NCI-H2171 (cell line): ENCODE data around the gene HOXC5.
"Not testable (repeated sequence)": the region's sequence is repeated elsewhere in the genome, so short reads cannot be mapped to it uniquely, and the experiment has no call there.

ENCODE experiments used
- DNase-seq: peaks from one replicate; lab custom pipeline; 2025; lab: John Stamatoyannopoulos, UW

HOXC5 gene

DNA sequence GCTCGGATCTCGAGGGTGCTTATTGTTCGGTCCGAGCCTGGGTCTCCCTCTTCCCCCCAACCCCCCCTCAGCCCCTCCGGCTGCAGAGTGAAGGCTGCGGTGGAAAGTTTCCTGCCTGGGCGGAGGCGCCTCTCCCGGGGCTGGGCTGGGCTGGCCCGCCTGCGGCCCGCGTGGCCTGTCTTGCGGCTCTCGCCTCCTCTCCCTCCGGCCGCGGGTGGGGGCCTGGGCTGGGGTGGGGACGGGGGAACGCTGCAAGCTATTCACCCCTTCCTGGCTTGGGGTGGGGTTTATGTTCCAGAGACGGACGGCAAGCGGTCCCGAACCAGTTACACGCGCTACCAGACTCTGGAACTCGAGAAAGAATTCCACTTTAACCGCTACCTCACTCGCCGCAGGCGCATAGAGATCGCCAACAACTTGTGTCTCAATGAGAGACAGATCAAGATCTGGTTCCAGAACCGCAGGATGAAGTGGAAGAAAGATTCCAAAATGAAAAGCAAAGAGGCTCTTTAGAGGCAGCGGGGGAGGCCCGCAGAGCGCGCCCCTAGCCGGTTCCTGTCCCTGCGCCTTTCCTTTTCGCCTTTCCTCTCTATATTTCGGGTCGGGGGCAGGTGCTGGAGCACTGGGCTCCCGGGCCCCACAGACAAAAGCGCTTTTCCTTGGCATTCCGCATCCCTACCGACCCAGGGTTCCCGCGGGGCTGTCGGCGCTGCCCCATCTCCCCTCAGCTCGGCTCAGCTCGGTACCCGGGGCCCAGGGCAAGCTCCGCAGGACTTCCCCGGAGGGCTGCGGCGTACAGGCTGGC, 1.3 kb downstream of the HOXC5 start:
- no peak for DNase-seq

DNA sequence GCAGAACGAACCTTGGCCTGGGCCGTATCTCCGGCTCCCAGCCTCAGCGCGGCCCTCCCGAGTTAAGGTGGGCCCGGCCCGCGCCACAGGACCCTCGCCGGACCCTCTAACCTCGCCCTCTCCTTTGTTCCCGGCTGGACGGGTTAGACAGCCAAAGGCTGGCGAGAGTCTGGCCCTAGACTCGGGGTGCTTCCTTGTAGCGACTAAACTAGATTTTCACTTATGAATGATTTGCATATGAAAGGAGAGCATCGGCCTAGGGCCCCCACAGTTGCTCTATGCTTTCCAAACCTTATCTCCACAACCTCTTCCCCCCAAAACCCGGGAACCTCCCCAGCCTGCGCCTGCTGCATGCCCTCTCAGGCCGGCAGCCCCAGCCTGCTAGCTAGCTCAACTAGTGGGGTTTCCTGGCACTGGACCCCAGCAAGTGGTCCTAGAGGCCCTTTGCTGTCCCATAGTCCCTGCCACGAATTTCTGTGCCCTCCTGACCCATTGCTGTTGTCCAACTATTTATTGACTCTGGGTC, 2.0 kb downstream of the HOXC5 start:
- DNase-seq, result no peak

DNA sequence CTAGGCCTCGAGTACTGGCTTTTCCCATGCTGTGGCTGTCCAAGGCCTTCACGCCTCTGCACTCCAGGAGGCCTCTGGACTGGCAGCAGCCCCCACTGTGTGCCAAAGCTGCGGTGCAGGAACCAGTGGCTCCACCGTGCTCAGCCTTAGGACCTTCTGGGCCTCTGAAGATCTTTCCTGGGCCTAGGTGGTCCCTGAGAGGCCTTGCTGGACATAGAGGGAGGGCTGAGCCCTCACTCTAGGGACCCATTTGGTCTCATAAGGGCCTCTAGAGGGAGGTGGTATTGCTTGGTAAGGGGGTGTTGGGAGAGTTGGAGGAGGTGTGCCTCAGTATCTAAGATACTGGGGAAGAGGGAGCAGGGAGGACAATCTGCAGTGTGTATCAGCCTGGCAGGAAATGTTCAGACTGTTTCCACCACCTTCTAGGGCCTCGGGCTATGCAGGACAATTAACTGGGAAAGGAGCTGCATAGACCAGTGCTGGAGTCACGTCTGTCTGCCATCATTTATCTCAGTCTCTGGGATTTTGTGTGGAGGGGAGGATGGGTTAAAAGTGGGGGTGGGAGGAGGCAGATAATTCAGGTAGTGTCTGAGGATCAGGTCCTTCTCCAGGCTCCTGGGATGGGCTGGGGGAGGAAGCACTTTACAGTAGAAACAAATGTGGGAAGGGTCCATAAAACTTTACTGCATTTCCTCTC, 2.9 kb downstream of the HOXC5 start:
- no peak for DNase-seq

DNA sequence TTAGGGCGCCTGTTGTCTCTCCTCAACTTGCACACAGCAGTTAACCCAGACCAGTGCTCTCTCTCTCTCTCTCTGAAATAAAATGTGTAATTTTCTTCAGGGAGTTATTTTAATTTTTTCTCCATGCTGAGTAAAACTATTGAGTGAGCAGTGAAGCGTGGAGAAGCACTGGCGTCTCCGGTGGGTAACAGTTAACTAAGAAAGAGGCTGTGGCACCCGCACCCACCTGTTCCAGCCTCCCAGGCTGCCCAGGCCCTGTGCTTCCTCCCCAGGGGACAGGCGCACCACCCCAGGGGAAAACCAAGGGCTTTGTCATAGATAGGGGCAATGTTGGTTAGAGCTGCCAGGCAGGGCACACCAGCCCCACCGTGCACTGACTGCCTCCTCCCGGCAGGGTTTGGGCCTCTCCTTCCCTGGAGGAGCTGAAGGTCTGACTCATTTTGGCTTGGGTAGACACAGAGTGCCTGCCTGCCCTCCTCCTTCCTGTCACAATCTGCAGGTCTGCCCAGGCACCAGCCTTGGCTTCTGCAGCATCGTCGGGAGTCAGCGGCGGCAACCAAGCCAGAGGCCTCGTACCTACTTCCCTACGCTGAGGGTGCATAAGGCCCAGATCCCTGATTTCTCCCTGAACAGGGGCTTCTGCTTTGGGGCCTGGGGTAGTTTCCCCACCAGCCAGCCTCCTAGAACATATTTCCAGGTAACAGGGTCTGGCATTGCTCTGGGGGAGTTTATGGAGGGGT, 3.9 kb downstream of the HOXC5 start:
- no peak for DNase-seq

DNA sequence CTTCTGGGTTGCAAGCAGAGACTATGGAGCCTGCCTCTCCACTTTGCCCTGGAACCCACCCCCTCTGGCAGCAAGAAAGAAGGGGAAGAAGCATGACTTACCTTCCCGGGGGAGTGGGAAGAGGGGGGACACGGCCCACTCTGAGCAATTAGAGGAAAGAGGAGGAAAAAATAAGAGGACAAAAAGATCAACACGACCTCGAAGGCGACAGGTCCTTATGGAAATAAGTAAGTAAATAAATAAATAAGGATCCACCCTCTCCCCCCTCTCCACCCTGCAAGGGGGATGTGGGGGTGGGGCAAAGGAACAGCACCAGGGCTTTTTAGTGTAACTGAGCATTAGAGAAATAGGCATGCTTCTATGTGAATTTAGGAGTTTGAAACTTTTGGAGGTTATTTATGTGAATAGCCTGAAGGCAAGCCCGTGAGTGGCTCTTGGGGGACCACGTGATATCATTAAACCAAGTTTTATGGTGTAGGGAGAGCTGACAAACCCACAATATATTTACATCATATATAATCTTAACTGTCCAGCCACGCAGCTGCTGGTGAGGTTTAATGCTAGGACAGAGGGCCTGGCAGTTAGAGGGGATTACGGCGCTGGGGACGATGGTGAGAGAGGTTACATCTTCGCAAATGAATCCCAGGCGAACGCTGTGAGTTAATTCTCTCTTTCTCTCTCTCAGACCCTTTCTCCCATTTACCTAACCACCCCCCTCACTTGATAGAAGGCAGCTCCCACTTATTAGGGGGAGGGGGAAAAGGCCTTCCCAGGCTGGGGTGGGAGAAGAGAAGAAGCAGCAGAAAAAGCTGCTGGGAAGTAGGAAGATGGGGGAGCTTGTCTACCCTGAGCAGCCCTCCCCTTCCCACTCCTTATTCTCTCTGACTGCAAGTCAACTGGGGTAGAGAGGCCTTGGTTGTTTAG, 4.8 kb downstream of the HOXC5 start:
- DNase-seq, result no peak

DNA sequence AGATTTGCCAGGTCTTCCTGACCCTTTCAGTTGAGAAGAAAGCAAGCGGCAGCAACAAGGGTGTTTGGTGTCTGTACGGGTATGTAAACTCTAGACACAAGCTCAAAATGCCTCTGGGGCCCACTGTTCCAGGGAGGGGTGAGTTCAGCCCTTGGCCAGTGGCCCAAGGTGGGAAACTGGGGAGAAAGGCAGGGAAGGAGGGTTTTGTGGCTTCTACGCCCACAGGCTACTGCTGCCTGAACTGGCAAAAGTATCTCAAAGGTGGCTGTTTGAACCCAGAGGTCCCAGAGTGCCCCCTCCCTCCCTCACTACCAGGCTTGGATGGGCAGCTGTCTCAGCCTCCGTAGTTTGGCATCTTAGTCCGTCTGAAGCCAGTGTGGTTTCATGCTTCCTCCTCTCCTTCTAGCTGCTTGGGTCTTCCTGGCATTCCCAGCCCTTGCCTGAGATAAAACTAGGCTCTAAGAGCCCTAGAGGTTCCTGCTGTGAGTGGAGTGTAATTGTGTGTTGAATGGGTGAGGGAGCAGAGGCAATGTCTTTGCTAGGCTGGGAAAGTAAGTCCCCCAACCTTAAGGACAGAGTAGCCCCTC, 5.5 kb downstream of the HOXC5 start:
- DNase-seq, result no peak

DNA sequence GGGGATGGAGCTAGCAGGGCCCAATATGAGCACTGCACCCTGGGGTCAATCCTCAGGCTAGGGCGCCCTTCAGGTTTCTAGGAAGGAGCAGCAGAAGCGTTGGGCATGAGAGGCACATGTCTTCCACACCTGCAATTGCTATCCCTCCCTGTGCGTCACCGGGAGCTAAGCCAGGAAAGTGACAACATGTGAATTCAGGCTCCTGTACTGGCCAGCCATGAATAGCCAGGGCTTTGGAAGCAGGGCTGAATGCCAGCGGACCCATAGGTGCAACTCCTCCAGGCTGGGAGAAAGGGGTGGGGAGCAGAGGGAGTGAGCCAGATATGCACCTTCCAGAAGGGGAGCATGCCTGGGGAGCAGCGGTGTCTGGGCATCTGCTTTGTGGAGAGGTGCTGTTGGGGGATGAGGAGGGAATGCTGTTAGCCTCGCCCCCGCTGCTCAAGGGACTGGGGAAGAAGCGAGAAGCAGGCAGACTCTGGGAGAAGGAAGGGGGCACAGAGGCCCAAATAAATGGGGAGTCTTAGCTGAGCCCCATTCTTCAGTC, 6.1 kb downstream of the HOXC5 start:
- no peak for DNase-seq

DNA sequence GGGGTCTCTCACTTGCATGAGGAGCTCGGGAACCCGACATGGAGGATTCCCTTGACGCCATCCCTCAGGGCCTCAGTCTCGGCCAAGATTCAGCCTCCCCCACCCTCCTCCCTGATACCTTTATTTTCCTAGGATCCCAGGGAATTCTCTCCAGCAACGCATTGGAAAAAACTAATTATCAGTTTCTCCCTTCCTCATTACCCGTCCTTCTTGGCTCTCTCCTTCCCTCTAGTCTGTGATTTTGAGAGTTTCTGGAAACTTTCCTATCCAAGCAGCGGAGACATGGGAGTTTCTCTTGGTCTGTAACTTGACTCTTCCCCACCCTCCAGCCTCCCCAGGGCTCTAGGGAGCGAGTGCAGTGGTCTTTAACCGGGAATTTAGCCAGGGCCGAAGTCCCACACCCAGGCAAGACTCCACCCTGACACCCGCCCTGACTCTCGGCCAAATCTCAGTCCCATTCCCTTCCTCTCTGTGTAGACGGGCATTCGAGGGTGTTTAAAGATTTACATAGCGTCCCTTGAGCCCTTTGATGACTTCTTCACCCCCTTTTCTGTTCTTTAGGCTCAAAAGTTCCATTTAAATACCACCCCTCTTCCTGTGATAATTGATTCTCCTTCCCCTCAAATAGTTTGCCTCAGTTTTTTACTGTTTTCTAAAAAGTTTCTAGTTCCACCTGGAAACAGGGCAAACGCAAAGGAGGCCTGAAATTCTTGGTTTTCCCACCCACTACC, 6.7 kb downstream of the HOXC5 start:
- DNase-seq, result no peak

DNA sequence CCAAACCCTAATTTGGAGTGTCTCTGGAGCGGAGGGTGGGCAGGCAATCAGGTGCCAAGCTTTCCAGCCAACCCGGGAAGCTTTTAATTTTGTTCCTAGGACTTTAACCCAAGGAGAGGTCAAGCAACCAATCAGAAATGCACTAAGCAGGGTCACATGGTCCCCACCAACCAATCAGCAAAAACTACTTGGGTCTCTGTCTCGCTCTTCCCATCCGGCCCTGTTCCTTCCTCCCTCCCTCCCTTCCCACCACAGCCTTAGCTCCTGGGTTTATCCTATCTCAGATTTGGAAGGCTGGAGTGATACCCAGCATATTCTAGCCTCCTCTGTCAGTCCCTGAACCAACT, 7.3 kb downstream of the HOXC5 start:
- no peak for DNase-seq

DNA sequence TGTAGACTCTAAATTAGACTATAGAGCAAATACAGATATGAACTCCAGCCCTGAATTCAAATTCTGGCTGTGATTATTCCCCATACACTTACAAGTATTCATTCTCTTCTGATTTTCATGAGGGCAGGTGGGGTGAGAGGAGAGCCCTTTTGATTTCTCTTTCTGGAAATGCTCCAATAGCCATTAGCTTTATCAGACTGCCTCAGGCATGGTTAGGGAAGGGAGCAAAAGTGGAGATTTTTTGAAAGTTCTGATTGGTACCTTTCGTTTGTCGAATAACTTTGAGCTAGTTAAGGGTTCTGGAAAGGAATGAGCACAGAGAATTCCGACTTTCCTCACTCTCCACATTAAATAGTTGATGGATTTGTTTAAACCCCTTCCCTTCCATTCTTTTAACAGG, 7.8 kb downstream of the HOXC5 start:
- no peak for DNase-seq

DNA sequence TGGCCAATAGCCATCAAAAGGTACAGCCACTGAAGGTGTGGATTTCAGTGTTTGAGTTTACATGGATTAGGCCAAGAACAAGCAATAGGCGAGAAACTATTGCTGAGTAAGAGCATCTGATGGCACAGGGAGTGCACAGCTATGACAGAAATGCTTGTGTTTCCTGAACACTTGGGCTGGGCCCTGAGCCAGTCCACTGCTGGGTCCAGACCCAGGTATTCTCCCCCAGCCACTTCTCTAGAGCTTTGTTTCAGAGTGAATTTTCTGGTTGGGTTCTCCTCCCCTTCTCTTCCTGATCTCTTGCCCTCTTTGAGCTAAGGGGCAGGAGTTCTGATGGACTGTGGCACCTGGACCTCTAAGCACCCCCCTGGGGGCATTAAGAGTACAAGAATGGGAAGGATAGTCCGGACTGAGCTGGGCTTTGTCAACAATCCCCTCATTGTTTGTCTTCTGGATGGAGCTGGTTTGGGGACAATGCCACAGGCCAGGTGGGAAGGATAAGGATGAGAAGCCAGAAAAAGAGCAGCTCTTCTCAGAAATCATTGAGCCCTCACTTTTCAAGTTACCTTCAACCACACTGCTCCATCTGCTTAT, 8.3 kb downstream of the HOXC5 start:
- no peak for DNase-seq

DNA sequence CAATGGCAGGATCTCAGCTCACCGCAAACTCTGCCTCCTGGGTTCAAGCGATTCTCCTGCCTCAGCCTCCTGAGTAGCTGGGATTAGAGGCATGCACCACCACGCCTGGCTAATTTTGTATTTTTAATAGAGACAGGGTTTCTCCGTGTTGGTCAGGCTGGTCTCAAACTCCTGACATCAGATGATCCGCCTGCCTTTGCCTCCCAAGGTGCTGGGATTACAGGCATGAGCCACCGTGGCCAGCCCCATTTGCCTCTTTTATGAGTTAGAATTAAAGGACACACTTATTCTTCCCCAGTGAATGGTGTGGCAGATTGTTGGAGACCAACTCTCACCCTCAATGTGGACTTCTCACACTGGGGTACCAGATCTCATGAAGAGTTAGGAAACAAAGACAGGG, 9.2 kb downstream of the HOXC5 start:
- not testable (repeated sequence) for DNase-seq

DNA sequence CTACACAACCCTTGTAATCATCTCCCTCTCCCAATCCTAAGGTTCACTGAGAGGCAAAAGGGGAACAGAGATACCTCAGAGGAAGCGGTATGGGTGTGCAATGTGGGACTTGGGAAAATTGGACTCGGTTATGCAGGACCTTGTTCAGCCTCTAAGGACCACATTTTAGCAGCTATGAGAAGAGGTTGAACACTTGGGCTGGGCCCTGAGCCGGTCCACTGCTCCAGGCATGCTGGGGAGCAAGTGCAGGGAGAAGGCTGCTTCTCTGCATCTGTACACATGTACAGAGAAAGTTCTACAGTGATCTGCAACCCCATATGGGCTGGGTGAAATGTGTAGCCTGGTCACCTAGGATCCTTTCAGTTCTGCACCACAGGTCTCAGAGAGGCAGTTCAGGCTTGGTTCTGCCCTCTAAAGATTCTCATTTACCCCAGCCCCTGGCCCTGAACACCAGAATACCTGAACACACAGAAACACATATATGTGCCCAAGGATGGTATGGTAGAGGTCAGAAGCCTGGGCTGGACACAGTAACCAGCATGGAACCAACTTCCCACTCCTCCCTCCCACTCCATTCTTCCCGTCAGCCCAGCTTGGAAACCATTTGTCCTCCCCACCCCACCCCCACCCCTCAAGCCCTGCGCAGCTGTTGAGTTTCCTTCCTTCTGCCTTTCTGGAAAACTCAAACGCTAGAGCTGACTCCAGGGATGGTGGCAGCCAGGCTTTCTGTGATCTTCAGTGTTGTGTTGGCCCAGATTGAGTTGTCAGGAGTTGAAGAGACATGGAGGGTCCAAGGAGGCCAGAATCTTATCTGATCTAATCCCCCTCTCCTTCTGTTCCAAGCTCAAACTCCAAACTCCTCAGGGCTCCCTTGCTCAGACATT, 10.4 kb downstream of the HOXC5 start:
- no peak for DNase-seq

DNA sequence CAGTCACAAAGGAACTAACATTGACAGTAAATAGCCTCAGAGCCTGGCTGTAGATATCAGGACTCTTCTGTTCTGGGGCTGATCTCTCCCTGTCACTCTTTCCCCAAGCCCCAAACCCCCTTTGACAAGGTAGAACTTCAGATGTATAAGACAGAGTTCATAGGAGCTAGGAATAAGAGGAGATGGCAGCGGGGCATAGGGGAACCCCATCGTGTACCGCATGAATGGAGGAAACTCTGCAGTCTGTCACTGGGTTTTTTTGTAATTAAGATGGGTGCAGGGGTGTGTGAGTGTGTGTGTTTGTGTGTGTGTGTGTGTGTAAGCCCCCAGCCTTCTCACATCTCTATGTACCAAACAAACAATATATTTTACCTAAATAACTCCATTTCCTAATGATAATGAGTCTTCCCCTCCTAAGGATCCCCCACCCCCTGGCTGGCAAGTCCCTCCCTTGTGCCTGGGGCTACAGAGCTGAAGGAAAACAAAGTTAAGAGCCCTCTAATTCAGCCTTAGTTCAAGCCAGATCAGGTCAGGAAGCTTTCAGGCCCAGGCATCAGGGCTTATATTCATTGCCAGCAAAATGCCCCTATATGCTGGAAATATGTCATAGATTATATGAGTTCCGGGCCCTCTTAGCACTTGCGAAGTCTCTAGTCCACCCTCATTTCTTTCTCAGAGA, 11.7 kb downstream of the HOXC5 start:
- no peak for DNase-seq

DNA sequence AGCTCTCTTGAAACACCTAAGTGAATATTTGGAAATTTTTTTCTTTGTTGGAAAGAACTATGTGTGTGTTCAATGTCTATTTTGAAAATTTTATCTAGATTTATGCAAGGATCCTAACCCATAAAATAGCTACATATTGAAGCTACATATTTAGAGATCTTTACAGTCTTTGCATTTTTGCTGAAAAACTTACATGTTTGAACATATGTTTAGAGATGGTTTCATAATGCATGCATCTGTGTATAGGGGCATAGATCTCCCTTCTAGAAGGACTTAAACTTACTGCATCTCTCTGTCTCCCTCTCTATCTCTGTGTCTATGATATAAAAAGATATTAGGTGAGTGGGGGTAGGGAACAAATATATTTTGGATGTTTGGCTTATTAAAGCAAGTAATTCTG, 12.6 kb downstream of the HOXC5 start:
- DNase-seq, result no peak

DNA sequence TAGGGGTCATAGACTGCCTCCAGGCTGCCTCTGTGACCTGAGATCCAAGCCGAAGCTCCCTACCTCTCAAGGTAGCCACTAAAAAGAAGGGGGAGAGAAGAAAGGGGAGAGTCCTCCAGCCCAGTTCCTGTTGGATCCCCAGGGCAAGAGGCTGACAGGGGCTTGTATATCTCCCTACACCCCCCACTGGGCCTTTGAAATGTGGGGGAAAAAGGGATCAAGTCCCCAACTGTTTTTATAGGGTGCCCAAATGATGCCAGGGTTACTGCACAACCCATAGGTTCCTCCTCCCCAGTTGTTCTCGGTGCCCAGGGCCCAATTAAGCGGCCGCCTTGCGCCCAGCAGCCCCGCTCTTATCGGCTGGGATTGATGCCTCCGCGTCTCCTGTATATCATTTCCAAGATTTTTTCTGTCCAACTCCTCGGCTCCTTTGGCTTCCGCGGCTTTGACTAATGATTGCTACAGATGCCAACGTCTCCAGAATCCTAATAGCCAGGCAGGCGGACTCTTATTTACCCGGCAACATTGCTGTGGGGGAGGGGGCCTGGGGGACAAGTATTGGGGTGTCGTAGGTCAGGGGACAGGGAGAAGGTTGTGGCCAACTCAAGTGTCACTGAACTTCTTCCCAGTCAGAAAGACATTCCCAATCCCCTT, 13.1 kb downstream of the HOXC5 start:
- no peak for DNase-seq

DNA sequence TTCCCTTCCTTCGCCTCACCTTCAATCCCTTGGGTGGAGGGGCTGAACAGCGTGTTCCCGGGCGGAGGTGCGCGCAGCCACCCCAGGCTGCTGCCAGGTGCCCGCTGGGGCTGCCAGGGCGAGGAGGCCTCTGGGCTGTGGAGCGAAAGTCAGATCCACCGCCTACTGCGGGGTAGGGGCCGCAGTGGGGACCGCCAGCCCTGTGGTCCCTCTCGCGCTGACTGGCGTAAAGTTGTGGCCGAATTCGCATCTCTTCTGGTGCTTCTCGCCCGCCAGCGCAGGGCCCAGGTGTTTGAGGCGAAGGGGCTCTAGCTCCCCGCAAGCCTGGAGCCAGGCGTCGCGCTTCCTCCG, 13.9 kb downstream of the HOXC5 start:
- no peak for DNase-seq
